Chondrocyte (in vitro differentiated cells): Measurements from ENCODE around the gene ZNF496. TPM values are rescaled to one million over a fixed set of nuclear protein-coding genes. Genes with fewer than 3 reads are reported as not detected.

Source experiments
- DNase-seq: peaks from one replicate; pipeline ENCODE4 v3.0.0; 2021; ENCODE audit warnings: mixed read lengths, low spot score
- H3K27ac Mint-ChIP-seq: one replicate; pipeline ENCODE4 v1.8.0; 2021; ENCODE audit warnings: mild to moderate bottlenecking, moderate library complexity, mixed read lengths; ENCODE audit not compliant: unreplicated experiment
- H3K27me3 Mint-ChIP-seq: 2 replicates; pipeline ENCODE4 v1.8.0; 2021; ENCODE audit warnings: low read depth, mixed read lengths
- H3K36me3 Mint-ChIP-seq: 2 replicates; pipeline ENCODE4 v1.8.0; 2021; ENCODE audit warnings: low read depth, mixed read lengths
- H3K4me1 Mint-ChIP-seq: 2 replicates; pipeline ENCODE4 v1.8.0; 2021; ENCODE audit warnings: low read depth, mild to moderate bottlenecking, mixed read lengths
- H3K4me3 Mint-ChIP-seq: one replicate; pipeline ENCODE4 v1.8.0; 2021; ENCODE audit warnings: mild to moderate bottlenecking, moderate library complexity, mixed read lengths; ENCODE audit not compliant: unreplicated experiment
- H3K9me3 Mint-ChIP-seq: 2 replicates; pipeline ENCODE4 v1.8.0; 2021; ENCODE audit warnings: low read depth, mixed read lengths
- total RNA-seq: library from RNA; stranded (reverse); gene quantifications from 3 replicates; pipeline ENCODE4 v1.2.1, GENCODE V29; 2021
- TF ChIP-seq, protein P1 (sequence below): fragments of 200-600 bp; sonication (generic); IDR thresholded peaks from 2 replicates; pipeline ENCODE4 v1.5.0; 2021; ENCODE audit warnings: antibody characterized with exemption, mild to moderate bottlenecking, moderate library complexity

ZNF496 gene
- total RNA-seq, 1 donor from 2014 or later, result 27.9 TPM

DNA sequence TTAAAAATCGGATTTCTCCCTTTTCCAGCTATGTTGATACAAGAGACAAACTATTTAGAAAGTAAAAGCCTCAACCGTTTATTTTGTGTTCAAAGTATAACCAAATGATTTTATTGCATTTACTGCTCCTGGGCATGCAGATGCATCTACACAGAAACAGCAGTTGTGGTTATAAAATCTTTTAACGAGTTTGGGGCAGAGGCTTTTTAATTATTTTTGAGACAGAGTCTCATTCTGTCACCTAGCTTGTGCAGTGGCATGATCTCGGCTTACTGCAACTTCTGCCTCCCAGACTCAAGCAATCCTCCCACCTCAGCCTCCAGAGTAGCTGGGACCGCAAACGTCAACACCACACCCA, 33.6 kb downstream of the ZNF496 start:
- no peak for DNase-seq
- no peaks in the 10 kb centered on the region for H3K9me3 Mint-ChIP-seq
- no peak overlapping the region for H3K27ac Mint-ChIP-seq
- H3K36me3 Mint-ChIP-seq, result peaks cover 24% of the 10 kb centered on the region
- no peaks in the 10 kb centered on the region for H3K27me3 Mint-ChIP-seq
- no peak overlapping the region for H3K4me3 Mint-ChIP-seq
- peaks cover 21% of the 10 kb centered on the region for H3K4me1 Mint-ChIP-seq
- TF ChIP-seq, protein P1, sequence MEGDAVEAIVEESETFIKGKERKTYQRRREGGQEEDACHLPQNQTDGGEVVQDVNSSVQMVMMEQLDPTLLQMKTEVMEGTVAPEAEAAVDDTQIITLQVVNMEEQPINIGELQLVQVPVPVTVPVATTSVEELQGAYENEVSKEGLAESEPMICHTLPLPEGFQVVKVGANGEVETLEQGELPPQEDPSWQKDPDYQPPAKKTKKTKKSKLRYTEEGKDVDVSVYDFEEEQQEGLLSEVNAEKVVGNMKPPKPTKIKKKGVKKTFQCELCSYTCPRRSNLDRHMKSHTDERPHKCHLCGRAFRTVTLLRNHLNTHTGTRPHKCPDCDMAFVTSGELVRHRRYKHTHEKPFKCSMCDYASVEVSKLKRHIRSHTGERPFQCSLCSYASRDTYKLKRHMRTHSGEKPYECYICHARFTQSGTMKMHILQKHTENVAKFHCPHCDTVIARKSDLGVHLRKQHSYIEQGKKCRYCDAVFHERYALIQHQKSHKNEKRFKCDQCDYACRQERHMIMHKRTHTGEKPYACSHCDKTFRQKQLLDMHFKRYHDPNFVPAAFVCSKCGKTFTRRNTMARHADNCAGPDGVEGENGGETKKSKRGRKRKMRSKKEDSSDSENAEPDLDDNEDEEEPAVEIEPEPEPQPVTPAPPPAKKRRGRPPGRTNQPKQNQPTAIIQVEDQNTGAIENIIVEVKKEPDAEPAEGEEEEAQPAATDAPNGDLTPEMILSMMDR, result no peak

DNA sequence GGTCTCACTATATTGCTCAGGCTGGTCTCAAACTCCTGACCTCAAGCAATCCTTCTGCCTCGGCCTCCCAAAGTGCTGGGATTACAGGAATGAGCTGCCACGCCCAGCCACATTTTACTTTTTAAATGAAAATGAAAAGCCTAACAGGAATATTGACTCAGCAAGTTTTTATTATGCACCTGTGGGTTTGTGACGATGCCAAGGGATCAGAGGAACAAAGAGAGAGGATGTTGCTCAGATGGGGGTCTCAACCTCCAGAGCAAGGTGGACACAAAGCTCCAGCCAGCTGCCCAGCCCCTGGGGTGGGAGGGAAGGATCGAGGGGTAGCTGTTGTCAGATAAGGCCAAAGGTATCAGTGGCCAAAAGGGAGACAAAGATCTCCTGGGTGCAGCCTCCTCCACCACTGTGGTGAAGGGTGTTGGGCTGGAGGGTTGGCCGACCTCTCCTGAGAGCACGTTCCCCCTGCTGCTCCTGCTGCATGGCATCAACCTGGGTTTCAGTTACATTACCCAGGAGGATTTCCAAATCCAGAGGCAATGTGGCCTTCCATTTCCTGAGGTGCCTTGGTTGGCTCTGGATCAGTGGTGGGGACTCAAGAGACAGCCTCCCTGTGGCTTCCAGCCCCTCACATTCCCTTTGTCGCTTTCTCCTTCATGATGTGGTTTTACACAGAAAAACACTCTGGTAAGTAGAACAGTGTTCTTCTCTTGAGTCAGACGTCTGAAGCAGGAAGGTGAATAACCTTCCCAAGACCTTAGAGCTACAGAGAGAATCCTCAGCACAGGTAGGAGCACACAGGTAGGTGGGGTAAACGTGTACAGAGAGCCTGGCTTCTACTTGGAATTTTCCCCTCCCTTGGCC, 34.2 kb downstream of the ZNF496 start:
- no peak for DNase-seq
- Mint-ChIP-seq H3K4me3 (no peak overlapping the region), H3K27ac (peak overlapping the region; percentile 59), H3K4me1 (peaks cover 24% of the 10 kb centered on the region), H3K27me3 (no peaks in the 10 kb centered on the region), H3K9me3 (no peaks in the 10 kb centered on the region), H3K36me3 (peaks cover 18% of the 10 kb centered on the region)
- TF ChIP-seq, protein P1, result no peak

DNA sequence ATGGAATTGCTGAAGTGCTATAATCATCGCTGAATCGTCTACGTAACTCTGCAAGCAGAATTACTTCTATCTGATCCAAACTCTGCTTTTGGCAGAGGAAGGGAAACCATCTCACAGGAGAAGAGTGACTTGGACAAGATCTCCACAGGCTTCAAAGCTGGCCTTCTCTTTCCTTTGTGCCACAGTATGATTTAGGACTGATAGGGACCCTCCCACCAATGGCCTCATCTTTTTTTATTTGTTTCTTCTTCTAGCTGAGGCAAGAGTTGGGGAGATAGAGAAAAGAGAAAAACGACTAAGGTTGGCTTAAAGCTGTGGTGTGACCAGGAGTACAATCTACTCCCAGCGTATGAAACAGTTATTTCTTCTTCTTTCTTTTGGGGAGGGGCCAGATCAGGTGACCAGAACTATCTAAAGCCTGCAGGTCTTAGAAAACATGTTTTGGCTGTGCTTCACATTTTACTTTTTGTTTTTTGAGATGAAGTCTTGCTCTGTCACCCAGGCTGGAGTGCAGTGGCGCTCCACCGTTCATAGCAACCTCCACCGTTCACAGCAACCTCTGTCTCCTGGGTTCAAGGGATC, 35.0 kb downstream of the ZNF496 start:
- H3K27ac Mint-ChIP-seq, result peak overlapping the region; percentile 45
- H3K9me3 Mint-ChIP-seq, result no peaks in the 10 kb centered on the region
- no peak for DNase-seq
- no peaks in the 10 kb centered on the region for H3K27me3 Mint-ChIP-seq
- TF ChIP-seq, protein P1, result no peak
- no peak overlapping the region for H3K4me3 Mint-ChIP-seq
- peaks cover 24% of the 10 kb centered on the region for H3K4me1 Mint-ChIP-seq
- H3K36me3 Mint-ChIP-seq, result peaks cover 13% of the 10 kb centered on the region

DNA sequence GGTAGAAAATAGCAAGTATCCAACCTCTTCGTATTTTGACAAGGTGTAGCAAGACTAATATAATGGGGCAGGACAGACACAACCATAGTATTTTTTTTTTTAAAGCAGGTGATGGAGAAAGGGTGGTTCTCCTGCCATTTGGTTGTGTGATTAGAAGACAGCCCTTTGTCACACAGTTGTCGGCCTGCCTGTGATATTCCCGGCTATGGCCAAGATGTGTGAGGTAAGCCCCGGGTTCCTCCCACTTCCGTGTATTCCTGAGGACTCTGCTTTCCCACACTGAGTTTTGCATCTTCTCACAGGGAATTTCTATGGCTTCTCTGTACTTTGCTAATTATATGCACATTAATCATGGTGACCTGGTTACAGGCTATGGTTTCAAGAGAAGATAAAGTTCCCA, 35.9 kb downstream of the ZNF496 start:
- TF ChIP-seq, protein P1, result no peak
- H3K9me3 Mint-ChIP-seq, result no peaks in the 10 kb centered on the region

DNA sequence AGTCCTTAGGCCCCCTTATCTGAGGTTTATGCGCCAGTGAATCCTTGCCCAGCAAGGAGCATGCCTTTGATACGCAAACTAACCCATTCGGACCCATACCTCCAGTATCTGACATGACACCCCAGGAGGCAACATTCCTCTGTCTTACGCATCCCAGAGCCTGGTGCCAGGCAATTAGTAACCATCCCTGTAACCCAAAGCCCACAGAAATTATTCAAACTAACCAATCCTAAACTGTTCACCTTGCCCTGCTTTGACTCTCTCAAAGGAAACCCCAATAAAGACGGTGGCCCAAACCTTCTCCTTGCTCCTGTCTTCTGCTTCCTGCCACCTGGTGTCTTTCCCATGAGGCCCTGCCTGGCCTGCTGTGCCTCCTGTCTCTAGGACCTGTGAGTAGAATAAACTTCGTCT, 36.4 kb downstream of the ZNF496 start:
- Mint-ChIP-seq H3K27me3 (no peaks in the 10 kb centered on the region), H3K4me3 (no peak overlapping the region), H3K9me3 (no peaks in the 10 kb centered on the region), H3K4me1 (peaks cover 24% of the 10 kb centered on the region), H3K27ac (no peak overlapping the region), H3K36me3 (peaks cover 12% of the 10 kb centered on the region)
- TF ChIP-seq, protein P1, result no peak
- no peak for DNase-seq

More for the DNA sequence above, 35.9 kb downstream of the ZNF496 start:
- H3K4me3 Mint-ChIP-seq, result no peak overlapping the region
- no peaks in the 10 kb centered on the region for H3K27me3 Mint-ChIP-seq
- DNase-seq, result no peak
- peaks cover 13% of the 10 kb centered on the region for H3K36me3 Mint-ChIP-seq
- no peak overlapping the region for H3K27ac Mint-ChIP-seq
- H3K4me1 Mint-ChIP-seq, result peaks cover 24% of the 10 kb centered on the region
